Right lobe of liver (tissue), 6 donors: ENCODE results near the gene OBP2A. TPM values are rescaled to one million over a fixed set of nuclear protein-coding genes. Genes with fewer than 3 reads are reported as not detected.
"Not testable (repeated sequence)": the region's sequence is repeated elsewhere in the genome, so short reads cannot be mapped to it uniquely, and the experiment has no call there.

Experiments used
- ATAC-seq, 4 donors: fragments of 200-7000 bp; cut with Tn5 transposase; one replicate each; pipeline ENCODE4 v1.9.1; 2020; ENCODE audit warnings: mild to moderate bottlenecking in 4 of 4, moderate library complexity in 4 of 4
- DNase-seq, 3 donors: peaks; one replicate each; pipeline ENCODE4 v3.0.0-alpha.2; 2020
- H3K27ac ChIP-seq, 3 donors: fragments of 200-600 bp; one replicate each; pipeline ENCODE4 v1.8.0; 2022
- H3K27me3 ChIP-seq, 2 donors: fragments of 200-600 bp; one replicate each; pipeline ENCODE4 v1.8.0; 2022
- H3K36me3 ChIP-seq, 4 donors: fragments of 200-600 bp; sonication (generic) in 1 of 4; one replicate each; pipeline versions ENCODE4 v1.5.1 to v1.8.0; 2017 to 2022; ENCODE audit warnings: control low read depth in 1 of 4
- H3K4me1 ChIP-seq, 4 donors: fragments of 200-600 bp; sonication (generic) in 1 of 4; one replicate each; pipeline versions ENCODE4 v1.5.1 to v1.8.0; 2017 to 2022; ENCODE audit warnings: control low read depth in 1 of 4
- H3K4me3 ChIP-seq, 3 donors: fragments of 200-600 bp; one replicate each; pipeline ENCODE4 v1.8.0; 2022
- H3K9me3 ChIP-seq, 4 donors: fragments of 200-600 bp; sonication (generic) in 1 of 4; one replicate each; pipeline versions ENCODE4 v1.5.1 to v1.8.0; 2017 to 2022; ENCODE audit warnings: control low read depth in 1 of 4
- POLR2A ChIP-seq: fragments of 450-650 bp; IDR thresholded peaks from one replicate; pipeline ENCODE4 v1.6.1; 2017; ENCODE audit warnings: antibody characterized with exemption, mild to moderate bottlenecking
- WGBS: methylation state at CpG from one replicate; pipeline ENCODE4 v1.1.6; 2018; ENCODE audit warnings: low coverage, low lambda C conversion rate; ENCODE audit not compliant: insufficient coverage; ENCODE audit errors: missing lambda C conversion rate; 5-methylcytosine and 5-hydroxymethylcytosine counted together
- intact Hi-C, 2 donors: fragments of 100-400 bp; cut with DNase I; formaldehyde crosslinking; loops; one replicate each; pipeline versions ENCODE4 v1.11.2 to v1.14.1; 2022
- total RNA-seq, 6 experiments: library from RNA; depleted of rRNA in 2 of 6; stranded (reverse); fragments of >200 nt in 2 of 6; fragmentation: NEBNext Ultra II Directional in 3 of 6; extraction: Animal tissue kit (Norgen Biotek cat#: 25700) in 3 of 6; gene quantifications; one replicate each; pipeline versions ENCODE4 v1.1.0 to v1.2.4, GENCODE V29; 2016 to 2023
- TF ChIP-seq, protein P1 (sequence below), 4 donors: fragments of 200-600 bp in 3 of 4; fragments of 450-650 bp in 1 of 4; IDR thresholded peaks; one replicate each; pipeline versions ENCODE4 v1.5.1 to v1.8.0; 2016 to 2022; ENCODE audit warnings: antibody characterized with exemption in 4 of 4, mild to moderate bottlenecking in 2 of 4
- donor health status: DM: no; HTN: yes; CAD: no.
- donor health status: DM: no; HTN: no; CAD: no.
- donor health status: DM: no; HTN: no; CAD: no.
- donor health status: DM: no; HTN: yes; CAD: no.
- donor health status: DM: no; HTN: yes; CAD: no.

OBP2A gene
- total RNA-seq, 6 experiments from 2014 or later = not detected

DNA sequence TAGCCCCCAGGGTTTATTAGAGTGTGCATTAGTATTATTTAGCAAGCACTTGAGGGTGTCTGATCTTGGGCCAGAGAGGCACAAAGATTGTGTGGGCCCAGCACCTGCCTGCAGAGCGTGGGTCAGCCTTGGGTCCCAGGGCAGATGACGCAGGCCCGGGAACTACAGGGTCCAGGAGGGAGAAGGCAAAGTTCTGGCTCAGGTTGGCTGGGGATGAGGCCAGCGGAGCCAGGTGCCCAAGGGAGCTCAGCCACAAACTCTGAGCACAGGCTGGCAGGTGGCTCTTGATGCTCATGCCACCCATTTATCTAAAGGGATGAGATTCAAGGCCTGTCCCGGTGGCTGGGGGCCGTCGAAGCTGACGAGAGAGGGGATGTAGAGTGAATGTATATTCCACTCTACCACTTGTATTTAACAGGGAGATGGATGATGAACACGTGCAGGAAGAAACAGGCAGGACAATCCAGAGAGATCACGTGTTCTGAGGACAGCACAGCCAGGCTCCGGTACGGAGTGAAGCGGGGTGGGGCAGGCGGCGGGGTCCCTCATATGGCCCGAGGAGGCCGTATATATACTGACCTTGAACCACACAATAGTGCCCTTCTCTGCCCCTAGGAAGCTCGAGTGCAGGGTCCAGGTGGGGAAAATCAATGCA, 818 bp upstream of the OBP2A start:
- Histone ChIP-seq H3K9me3 (no peaks in the 10 kb centered on the region), H3K4me3 (no peak overlapping the region), H3K36me3 (no peaks in the 10 kb centered on the region), H3K27me3 (no peaks in the 10 kb centered on the region), H3K4me1 (no peaks in the 10 kb centered on the region), H3K27ac (no peak overlapping the region)
- 53% methylated on average over 11 of the region's 18 CpGs for WGBS
- ATAC-seq = no peak
- DNase-seq = peak in 2 of 3 donors; percentile 30 to 35
- TF ChIP-seq, protein P1, sequence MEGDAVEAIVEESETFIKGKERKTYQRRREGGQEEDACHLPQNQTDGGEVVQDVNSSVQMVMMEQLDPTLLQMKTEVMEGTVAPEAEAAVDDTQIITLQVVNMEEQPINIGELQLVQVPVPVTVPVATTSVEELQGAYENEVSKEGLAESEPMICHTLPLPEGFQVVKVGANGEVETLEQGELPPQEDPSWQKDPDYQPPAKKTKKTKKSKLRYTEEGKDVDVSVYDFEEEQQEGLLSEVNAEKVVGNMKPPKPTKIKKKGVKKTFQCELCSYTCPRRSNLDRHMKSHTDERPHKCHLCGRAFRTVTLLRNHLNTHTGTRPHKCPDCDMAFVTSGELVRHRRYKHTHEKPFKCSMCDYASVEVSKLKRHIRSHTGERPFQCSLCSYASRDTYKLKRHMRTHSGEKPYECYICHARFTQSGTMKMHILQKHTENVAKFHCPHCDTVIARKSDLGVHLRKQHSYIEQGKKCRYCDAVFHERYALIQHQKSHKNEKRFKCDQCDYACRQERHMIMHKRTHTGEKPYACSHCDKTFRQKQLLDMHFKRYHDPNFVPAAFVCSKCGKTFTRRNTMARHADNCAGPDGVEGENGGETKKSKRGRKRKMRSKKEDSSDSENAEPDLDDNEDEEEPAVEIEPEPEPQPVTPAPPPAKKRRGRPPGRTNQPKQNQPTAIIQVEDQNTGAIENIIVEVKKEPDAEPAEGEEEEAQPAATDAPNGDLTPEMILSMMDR (IDR thresholded peaks at IDR 0.05) = no peak
- no peak for TF ChIP-seq POLR2A
- intact Hi-C loops = no loop called here

DNA sequence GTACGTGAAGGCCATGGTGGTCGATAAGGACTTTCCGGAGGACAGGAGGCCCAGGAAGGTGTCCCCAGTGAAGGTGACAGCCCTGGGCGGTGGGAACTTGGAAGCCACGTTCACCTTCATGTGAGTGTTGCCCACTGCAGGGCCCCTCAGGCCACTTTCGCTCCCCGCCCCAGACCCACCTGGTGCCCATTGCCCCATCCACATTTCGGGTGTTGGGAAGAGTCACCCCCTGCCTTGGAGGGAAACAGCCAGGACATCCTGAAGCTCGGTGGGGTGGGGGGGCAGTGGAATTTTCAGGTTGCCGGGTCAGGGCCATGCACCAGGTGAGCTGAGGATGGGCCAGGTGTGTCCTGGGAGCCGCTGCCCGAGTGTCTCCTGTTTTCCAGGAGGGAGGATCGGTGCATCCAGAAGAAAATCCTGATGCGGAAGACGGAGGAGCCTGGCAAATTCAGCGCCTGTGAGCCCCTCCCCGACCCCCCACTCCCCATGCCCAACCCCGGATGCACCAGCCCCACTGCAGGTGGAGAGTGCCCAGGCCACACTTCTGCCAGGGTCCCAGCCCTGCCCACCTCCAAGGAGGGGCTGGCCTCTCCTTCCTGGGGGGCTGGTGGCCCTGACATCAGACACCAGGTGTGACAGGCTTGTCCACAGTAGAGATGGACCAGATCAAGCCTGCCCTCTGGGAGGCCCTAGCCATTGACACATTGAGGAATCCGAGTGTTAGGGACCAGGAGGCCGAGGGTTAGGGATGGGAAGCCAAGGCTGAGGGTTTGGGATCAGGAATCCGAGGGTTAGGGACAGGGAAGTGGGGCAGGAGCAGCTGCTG, 1.1 kb downstream of the OBP2A start:
- H3K9me3 ChIP-seq, H3K27me3 ChIP-seq, H3K4me1 ChIP-seq, intact Hi-C loops, H3K4me3 ChIP-seq, H3K27ac ChIP-seq, H3K36me3 ChIP-seq, ATAC-seq: not testable (repeated sequence)
- DNase-seq = peak in 1 of 3 donors; percentile 30
- 80% methylated on average over 1 of the region's 21 CpGs for WGBS

DNA sequence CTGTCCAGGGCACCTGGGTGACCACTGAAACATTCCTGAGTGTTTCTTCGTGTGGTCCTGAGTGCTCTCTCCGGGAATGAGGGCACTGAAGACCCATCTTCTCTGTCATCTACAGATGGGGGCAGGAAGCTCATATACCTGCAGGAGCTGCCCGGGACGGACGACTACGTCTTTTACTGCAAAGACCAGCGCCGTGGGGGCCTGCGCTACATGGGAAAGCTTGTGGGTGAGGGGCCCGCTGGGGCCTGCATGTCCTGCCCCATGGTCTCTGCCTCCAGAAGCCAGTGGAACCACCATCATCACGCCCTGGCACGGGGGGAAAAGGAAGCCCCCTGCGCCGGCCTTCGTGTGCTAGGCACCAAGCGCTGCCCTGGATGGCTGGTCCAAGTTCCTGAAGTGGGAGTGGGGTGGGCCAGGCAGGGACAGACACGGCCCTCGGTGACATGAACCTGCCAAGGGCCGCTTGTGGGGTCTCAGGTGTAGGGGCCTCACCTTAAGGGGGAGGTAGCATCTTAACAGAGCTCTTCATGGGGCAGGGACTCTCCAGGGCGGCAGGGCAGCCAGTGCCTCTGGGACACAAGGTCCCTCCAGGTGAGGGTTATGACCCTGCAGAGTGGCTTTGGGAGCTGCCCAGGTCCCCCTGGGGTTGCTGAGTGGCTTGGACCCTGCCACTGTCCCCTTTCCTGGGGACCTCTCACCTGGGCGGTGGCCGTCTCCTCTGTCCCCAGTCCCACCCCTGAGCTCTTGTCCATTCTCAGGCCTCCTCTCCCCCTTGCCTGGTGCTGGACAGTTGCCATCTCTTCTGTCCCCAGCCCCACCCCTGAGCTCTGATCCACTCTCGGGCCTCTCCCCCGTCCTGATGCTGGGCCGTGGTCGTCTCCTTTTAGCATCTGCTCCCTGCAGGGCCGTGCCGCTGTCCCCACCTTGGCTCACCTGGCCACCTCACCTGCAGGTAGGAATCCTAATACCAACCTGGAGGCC, 2.1 kb downstream of the OBP2A start:
- Histone ChIP-seq H3K36me3 (no peaks in the 10 kb centered on the region), H3K9me3 (no peaks in the 10 kb centered on the region), H3K27me3 (no peaks in the 10 kb centered on the region), H3K27ac (no peak overlapping the region), H3K4me3 (no peak overlapping the region), H3K4me1 (no peaks in the 10 kb centered on the region)
- ATAC-seq (no peak), DNase-seq (peak in 1 of 3 donors; percentile 40)
- 41% methylated on average over 6 of the region's 28 CpGs for WGBS
- TF ChIP-seq, protein P1 (IDR thresholded peaks at IDR 0.05) = no peak
- no peak for TF ChIP-seq POLR2A
- intact Hi-C loops = no loop called here

DNA sequence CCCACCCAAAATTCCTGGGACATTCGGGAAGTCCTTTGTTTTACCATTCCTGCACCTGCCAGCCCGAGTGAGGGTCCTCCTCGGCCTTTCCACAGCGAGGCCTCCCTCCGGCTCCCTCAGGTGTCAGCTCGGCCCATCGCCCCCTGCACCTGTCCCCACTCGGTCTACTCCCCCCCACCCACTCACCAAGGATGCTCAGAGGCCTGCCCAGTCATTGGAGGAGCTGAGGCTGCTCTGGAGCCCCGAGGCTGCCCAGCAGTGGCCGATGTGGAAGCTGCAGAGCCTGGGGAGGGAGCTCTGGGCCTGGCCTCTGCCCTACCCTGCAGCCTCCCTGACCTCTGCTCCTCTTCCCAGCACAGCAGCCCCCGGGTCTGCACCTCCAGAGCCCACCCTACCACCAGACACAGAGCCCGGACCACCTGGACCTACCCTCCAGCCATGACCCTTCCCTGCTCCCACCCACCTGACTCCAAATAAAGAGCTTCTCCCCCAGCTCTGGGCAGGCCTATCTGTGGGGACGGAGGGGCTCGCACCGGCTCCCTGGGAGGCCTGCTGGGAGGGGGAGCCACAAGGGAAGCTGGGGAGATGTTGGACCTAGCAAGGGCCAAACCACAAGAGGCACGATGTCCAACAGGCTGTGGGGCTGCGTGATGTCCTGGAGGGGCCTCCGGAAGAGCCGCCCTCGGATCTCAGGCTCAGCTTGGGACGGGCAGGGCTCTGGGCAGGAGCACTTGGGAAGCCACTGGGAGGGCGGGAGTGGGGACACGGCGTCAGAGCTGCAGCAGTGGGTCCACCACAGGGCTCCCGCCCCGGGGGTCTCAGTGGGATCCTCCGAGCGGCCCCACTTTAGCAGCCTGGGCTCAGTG, 3.8 kb downstream of the OBP2A start:
- ATAC-seq = peak in 1 of 4 donors; percentile 5
- H3K36me3 ChIP-seq, H3K4me3 ChIP-seq, H3K27me3 ChIP-seq, intact Hi-C loops, H3K9me3 ChIP-seq, H3K27ac ChIP-seq, H3K4me1 ChIP-seq: not testable (repeated sequence)
- peak in 1 of 3 donors; percentile 28 for DNase-seq
- 0% methylated on average over 1 of the region's 28 CpGs for WGBS
